Measurements from ENCODE around the gene HS3ST1. TPM values are rescaled to one million over a fixed set of nuclear protein-coding genes. Genes with fewer than 3 reads are reported as not detected.

The HS3ST1 gene
- total RNA-seq, 2 donors from 2014 or later: 1.3 to 2.8 TPM

GRCh38 chr4:11367371-11367770, 61.3 kb downstream of the HS3ST1 start:
- Histone ChIP-seq H3K36me3 (ENCODE audit: control insufficient read depth, insufficient read depth, low read length) (no peaks in the 10 kb centered on the region), H3K27ac (ENCODE audit: low read depth, low read length) (no peak overlapping the region), H3K9me3 (ENCODE audit: control insufficient read depth, low read length) (no peaks in the 10 kb centered on the region), H3K9ac (ENCODE audit: extremely low read depth, low read length, poor library complexity, severe bottlenecking) (no peak overlapping the region), H3K4me3 (ENCODE audit: low read length) (no peak overlapping the region), H3K27me3 (ENCODE audit: control insufficient read depth, insufficient read depth, low read length, poor library complexity, severe bottlenecking) (no peaks in the 10 kb centered on the region), H3K4me1 (ENCODE audit: control insufficient read depth, insufficient read depth, low read length) (no peaks in the 10 kb centered on the region)
- peaks cover 2% of the 10 kb centered on the region for H3K27me3 Mint-ChIP-seq (ENCODE audit: insufficient read depth)
- no peak for TF ChIP-seq CTCF (conservative IDR thresholded peaks at IDR 0.05)
- no peak overlapping the region for H3K4me3 Mint-ChIP-seq
- H3K4me1 Mint-ChIP-seq: peaks cover 5% of the 10 kb centered on the region
- no peaks in the 10 kb centered on the region for H3K36me3 Mint-ChIP-seq (ENCODE audit: low read depth)
- WGBS, 2 experiments (ENCODE audit: insufficient coverage in 1 of 2, insufficient read length in 1 of 2): 89 to 92% methylated on average over 2 to 4 of the region's 4 CpGs
- peaks cover 7% of the 10 kb centered on the region for H3K9me3 Mint-ChIP-seq
- no peak for DNase-seq
- H3K27ac Mint-ChIP-seq: no peak overlapping the region

- Histone ChIP-seq H3K9ac (ENCODE audit: extremely low read depth, low read length, poor library complexity, severe bottlenecking) (no peak overlapping the region), H3K4me1 (ENCODE audit: control insufficient read depth, insufficient read depth, low read length) (no peaks in the 10 kb centered on the region), H3K36me3 (ENCODE audit: control insufficient read depth, insufficient read depth, low read length) (no peaks in the 10 kb centered on the region), H3K4me3 (ENCODE audit: low read length) (no peak overlapping the region), H3K27ac (ENCODE audit: low read depth, low read length) (no peak overlapping the region), H3K9me3 (ENCODE audit: control insufficient read depth, low read length) (no peaks in the 10 kb centered on the region), H3K27me3 (ENCODE audit: control insufficient read depth, insufficient read depth, low read length, poor library complexity, severe bottlenecking) (no peaks in the 10 kb centered on the region)
- Mint-ChIP-seq H3K27ac (no peak overlapping the region), H3K4me1 (peaks cover 5% of the 10 kb centered on the region), H3K9me3 (peaks cover 7% of the 10 kb centered on the region), H3K36me3 (ENCODE audit: low read depth) (no peaks in the 10 kb centered on the region), H3K4me3 (no peak overlapping the region), H3K27me3 (ENCODE audit: insufficient read depth) (peaks cover 2% of the 10 kb centered on the region)
- TF ChIP-seq CTCF (conservative IDR thresholded peaks at IDR 0.05): no peak
- DNase-seq: no peak
Measured at GRCh38 chr4:11366859-11367258, 61.8 kb downstream of the HS3ST1 start.

- peaks cover 7% of the 10 kb centered on the region for H3K9me3 Mint-ChIP-seq
Measured at GRCh38 chr4:11365039-11365438, 63.7 kb downstream of the HS3ST1 start.

More at GRCh38 chr4:11365039-11365438, 63.7 kb downstream of the HS3ST1 start:
- H3K36me3 ChIP-seq (ENCODE audit: control insufficient read depth, insufficient read depth, low read length): no peaks in the 10 kb centered on the region
- Mint-ChIP-seq H3K27me3 (ENCODE audit: insufficient read depth) (peaks cover 2% of the 10 kb centered on the region), H3K4me3 (no peak overlapping the region), H3K4me1 (peaks cover 5% of the 10 kb centered on the region), H3K36me3 (ENCODE audit: low read depth) (no peaks in the 10 kb centered on the region), H3K27ac (no peak overlapping the region)
- peak; percentile 18 for TF ChIP-seq CTCF (conservative IDR thresholded peaks at IDR 0.05)
- H3K9me3 ChIP-seq (ENCODE audit: control insufficient read depth, low read length): no peaks in the 10 kb centered on the region
- no peak for DNase-seq
- no peak overlapping the region for H3K4me3 ChIP-seq (ENCODE audit: low read length)
- H3K27me3 ChIP-seq (ENCODE audit: control insufficient read depth, insufficient read depth, low read length, poor library complexity, severe bottlenecking): no peaks in the 10 kb centered on the region
- no peak overlapping the region for H3K27ac ChIP-seq (ENCODE audit: low read depth, low read length)
- H3K9ac ChIP-seq (ENCODE audit: extremely low read depth, low read length, poor library complexity, severe bottlenecking): no peak overlapping the region
- H3K4me1 ChIP-seq (ENCODE audit: control insufficient read depth, insufficient read depth, low read length): no peaks in the 10 kb centered on the region
